Activated CD4-positive, CD25-positive, alpha-beta regulatory T cell (primary cell): ENCODE measurements around the gene DBP.
"Not testable (repeated sequence)": the region's sequence is repeated elsewhere in the genome, so short reads cannot be mapped to it uniquely, and the experiment has no call there.

Experiments used
- DNase-seq, 4 experiments: peaks; one replicate each; lab custom pipeline; 2025; lab: John Stamatoyannopoulos, UW

DBP gene

DNA sequence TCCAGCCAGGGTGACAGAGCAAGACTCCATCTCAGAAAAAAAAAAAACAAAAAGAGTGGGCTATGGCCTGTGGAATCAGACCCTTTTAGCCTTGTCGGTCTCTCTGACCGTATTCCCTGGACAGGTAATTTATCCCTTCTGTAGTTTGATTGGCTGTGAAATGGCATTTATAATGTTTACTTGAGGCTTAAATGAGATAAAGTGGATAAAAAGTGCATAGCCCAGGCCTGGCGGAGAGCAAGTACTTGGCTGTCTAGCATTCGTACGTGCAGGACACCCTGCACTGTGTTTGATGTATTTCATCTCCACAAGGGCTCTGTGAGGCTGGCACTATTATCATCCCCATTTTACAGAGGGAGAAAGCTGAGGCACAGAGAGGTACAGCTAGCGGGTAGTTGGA lies 28.6 kb upstream of the DBP start:
- DNase-seq, result no peak

DNA sequence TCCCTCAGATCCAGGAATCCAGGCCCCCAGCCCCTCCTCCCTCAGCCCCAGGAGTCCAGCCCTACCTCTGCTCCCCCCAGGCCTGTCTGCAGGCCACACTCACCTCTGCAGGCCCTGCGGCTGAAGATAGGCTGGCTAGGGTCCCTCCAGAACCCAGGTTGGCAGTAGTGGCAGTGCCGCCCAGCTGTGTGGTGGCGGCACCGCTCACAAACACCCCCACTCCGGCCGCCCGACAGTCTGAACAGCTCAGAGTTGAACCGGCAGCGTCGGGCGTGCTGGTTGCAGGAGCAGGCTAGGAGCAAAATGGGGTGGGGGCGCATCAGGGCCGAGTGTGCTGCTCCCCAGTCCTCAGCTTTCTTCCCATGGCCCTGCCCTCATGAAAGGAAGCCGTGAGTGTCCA lies 27.3 kb upstream of the DBP start:
- no peak for DNase-seq

DNA sequence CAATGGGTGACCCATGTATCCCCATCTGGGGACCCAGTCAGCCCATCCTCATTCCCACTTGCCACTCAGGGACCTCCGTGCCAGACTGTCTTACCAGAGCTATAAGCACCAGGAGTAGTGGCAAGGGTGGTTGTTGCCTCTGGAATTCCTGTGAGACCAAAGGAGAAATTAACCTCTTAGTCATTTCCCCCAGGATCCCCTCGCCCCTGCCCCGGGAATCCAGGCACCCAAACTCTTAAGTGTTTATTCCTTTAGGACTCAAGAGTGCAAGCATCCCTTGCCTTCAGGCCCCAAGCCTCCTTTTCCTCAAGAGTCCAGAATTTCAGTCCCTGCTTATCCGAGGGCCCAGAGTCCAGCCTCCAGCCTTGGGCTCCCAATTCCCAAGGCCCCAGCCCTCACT lies 26.5 kb upstream of the DBP start:
- DNase-seq, result no peak

DNA sequence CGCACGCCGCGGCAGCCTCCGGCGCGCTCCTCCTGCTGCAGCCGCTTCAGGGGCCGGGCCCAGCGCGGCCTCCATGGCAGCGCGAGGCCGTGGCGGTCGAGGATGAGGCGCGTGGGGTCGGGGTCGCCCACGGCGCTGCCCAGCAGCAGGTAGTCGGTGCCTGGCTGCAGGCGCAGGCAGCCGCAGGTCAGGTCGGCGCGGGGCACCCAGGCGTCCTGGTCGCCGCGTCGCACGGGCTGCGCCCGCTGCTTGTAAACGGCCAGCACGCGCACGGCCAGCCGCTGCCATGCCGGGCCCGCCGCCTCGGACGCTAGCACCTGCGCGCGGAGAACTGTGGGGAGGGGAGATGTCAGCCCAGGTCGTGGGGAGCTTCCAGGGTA lies 24.5 kb upstream of the DBP start:
- DNase-seq, result no peak

DNA sequence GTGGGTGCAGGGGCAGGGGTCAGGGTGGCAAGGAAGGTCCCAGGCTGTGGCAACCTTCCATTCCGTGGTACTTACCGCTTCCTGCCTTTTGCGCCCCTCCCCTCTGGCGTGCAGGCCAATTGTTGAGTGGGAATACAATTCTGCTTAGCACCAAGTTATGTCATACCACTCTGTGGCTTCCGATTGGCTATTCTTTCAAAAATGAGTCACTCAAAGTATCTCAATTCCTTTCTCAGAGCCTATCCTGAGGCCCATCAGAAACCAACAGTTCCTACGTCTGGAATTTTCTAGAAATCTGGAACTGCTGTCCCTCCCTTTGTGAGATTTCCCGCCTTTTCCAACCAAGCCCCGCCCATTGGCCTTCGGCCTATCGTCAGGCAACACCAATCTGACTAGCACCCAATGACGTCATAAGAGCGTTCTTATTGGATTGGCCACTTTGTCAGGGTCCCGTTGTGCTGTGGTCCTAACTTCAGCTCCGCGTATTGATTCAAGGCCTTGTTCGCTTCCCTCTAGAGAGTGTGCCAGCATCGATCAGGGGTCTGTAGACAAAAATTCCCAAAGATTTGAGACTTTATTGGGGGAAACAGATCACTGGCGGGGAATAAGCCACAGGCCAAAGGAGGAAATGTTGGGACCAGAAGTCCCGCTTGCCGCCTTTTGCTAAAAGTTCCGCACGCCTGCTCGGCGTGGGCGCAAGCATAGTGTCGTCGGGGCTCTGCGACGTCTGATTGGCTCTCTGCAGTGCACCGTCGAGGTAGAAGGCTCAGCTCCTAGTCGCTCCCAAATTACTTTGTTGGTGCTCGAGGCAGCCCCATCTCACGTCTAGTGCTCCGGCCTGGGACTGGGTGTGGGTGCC lies 23.9 kb upstream of the DBP start:
- peak; percentile 41 to 57 (median 54) for DNase-seq

DNA sequence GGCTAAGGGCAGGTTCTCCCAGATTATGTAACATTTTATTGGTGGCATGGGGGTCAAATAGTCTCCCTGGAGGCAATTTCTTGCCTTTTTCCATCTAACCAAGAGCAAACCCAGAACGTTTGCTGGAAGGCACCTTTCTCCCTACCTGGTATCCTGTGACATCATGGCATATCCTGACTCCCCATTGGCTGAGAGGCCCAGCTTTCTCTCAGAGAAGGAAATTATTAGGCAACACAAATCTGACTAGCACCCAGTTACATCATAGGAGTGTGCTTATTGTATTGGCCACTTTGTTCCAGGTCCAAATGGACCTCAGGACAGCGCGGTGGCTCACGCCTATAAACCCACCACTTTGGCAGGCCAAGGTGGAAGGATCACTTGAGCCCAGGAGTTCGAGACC lies 22.6 kb upstream of the DBP start:
- no peak for DNase-seq

DNA sequence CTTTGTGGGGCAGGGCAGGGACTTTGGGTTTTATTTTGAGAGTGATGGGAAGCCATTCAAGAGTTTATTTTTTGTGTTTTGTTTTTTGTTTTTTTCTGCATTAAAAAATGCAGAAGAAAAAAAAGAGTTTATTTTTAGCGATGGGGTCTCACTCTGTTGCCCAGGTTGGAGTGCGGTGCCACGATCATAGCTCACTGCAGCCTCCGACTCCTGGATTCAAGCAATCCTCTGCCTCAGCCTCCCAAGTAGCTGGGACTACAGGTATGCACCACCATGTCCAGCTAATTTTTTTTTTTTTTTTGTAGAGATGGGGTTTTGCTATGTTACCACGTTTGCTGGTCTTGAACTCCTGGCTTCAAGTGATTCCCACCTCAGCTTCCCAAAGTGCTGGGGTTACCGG lies 21.3 kb upstream of the DBP start:
- DNase-seq, result no peak

DNA sequence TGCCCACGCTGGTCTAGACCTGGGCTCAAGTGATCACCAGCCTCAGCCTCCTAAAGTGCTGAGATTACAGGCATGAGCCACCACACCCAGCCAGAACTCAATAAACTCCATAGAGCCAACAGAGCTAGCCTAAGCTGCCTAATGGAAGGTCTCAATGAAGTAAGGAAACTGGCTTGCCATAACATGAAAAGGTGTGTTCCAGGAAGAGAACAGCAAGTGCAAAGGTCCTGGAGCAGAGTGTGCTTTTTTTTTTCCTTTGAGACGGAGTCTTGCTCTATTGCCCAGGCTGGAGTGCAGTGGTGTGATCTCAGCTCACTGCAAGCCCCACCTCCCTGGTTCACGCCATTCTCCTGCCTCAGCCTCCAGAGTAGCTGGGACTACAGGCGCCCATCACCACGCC lies 20.6 kb upstream of the DBP start:
- DNase-seq, result not testable (repeated sequence)

DNA sequence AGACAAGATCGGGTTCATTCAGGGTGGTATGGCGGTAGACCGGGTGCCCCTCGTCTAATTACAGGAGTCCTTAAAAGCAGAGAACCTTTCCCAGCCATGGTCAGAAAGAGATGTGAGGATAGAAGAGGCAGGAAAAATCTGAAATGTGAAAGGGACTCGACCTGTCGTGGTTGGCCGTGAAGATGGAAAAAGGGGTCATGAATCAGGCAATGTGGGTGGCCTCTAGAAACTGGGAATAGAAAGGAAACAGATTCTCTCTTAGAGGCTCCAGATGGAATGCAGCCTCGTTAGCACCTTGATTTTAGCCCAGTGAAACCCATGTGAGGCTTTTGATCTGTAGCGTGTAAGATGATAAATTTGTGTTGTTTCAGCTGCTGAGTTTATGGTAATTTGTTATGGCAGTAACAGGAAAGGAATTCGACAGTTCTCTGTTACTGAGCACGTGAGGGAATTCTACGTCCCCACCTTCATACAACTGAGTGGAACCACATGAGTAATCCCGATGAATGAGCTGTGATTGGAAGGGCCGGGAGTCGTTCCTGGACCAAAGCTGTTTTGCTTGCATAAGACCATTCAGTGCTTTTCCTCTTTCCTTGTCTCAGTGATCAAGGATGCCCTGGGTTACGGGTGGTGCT lies 19.8 kb upstream of the DBP start:
- DNase-seq, result no peak

DNA sequence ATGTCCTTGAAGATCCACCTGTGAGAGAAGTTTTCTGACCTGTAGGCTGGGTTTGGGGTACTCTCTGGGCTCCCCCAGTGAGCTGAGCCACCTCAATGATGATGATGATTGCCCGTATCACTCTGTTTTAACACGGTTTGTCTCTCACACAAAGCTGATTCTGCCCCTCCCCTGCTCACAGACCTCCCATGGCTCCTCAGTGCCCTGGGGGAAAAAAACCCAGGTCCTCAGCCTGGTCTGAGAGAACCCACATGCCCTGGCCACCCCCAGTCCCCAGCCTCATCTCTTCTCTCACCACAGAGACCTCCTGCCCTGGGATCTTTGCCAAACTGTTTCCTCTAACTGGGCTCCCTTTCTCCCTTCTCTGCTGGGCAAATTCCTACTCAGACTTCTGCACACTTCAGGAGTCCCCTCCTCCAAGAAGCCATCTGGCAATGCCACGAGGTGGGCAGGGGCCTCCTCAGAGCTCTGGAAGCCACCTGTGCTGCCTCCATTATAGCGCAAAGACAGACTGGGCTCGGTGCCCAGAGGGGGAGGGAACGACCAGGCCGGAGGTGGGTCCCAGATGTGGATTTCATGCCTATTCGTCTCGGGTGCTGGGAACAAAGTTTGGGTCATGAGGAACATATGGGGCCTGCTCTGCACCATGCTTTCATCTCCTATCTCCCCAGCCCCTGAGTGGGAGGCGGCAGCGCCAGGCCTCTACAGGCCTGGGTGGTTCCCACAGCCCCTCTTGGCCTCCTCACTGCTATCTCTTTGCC lies 17.3 kb upstream of the DBP start:
- no peak for DNase-seq

DNA sequence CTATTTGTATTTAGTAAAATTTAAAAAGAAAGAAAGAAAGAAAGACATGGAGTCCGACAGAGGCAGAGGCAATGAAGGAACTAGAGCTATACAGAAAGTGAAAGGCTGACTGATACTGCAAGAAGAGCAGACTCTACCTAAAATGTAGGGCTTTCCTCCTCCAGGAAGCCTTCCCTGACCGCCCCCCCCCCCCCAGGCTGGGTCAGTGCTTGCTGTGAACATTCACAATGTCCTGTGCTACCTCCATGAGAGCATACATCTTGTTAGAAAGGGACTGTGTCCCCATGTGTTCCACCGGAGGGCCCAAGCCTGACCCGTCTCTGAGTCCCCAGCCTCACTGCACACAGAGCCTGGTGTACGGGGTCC lies 14.5 kb upstream of the DBP start:
- no peak for DNase-seq

DNA sequence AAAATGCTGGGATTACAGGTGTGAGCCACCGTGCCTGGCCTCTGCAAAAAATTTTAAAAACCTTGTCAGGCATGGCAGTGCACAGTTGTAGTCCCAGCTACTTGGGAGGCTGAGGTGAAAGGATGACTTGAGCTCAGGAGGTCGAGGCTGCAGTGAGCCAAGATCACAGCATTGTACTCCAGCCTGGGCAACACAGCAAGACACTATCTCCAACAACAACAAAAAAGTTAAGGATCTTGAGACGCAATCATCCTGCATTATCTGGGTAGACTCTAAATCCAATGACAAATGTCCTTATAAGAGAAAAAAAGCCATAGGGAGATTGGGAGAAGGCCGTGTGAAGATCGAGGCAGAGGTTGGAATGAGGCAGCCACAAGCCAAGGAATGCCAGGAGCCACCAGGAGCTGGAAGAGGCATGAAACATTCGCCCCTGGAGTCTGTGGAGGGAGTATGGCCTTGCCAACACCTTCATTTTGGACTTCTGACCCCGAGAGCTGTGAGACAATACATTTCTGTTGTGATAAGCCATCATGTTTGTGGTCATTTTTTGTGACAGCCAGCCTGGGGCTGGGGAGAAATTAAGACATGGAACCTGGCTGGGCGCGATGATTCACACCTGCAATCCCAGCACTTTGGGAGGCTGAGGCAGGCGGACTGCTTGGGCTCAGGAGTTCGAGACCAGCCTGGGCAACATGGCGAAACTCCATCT lies 13.9 kb upstream of the DBP start:
- DNase-seq, result no peak

DNA sequence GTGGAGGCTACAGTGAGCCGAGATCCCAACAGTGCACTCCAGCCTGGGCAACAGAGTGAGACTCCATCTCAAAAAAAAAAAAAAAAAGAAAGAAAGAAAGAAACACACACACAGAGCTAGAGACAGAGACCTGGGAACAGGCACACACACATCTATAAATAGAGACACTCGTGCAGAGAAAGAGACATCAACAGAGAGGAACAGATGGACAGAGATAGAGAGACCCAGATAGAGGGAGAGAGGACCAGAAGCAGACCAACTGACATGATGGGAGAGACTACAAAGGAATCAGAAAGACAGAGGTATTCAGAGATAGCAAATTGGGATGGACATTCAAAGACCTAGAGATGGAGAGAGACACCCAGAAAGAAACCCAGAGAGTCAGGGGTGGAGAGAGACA lies 11.0 kb upstream of the DBP start:
- DNase-seq, result no peak

DNA sequence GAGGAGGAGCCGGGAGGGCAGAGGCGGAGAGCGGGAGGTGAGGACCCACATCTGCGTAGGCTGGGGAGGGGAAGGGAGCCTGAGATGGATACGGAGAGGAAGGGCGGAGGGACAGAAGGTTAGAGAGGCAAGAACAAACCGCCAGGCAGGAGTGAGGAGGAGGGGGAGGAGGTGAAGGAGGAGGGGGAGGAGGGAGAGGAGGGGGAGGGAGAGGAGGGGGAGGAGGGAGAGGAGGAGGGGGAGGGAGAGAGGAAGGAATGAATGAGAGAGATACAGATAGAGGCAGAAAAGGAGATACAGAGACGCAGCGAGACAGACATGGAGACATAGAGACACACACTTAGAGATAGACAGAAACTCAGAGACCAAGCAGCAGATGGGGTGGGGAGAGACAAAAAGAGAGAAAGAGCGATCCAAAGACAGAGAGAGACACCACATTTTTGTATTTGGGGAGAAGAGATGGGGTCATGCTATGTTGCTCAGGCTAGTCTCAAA lies 9.6 kb upstream of the DBP start:
- no peak for DNase-seq

DNA sequence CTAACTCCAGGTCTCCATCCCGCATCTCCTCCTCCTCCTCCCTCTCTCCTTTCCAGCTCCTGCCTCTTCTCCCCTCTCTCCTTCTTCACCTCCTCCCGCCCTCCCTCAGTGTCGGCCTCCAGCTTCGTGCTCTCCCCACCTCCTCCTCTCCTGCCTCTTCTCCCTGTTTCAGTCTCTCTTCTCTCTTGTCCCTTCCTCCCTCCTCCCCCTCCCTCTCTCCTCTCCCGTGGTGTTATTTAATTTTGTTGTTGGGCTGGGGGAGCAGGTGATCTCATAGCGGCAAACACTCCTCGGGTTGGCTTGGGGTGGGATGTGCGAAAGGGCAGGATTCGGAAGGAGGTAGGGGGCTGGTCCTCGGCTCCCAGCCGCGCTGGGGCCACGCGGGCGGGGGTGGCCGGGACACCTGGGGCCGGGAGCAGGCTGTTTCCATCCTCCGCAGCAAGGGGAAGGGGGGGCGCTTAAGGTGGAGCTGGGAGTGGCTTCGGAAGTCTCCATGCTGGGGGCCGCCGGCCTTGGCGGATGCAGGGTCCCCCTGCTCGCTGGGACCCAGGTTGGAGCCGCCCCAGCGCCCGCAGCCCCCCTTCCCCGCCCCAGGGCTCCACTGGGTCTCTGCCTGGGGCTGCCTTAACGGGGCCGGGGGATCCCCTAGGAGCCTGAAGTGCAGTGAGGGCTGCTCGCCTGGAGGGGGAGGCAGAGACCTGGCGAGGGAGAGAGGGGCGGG lies 9.0 kb upstream of the DBP start, which contains the start of gene CA11:
TSS of gene CA11 (minus strand) at position 187 of the 721 bp plus-strand sequence. CDS start 555 bp downstream, outside the sequence.
- DNase-seq, result peak; percentile 77 to 87 (median 83)

DNA sequence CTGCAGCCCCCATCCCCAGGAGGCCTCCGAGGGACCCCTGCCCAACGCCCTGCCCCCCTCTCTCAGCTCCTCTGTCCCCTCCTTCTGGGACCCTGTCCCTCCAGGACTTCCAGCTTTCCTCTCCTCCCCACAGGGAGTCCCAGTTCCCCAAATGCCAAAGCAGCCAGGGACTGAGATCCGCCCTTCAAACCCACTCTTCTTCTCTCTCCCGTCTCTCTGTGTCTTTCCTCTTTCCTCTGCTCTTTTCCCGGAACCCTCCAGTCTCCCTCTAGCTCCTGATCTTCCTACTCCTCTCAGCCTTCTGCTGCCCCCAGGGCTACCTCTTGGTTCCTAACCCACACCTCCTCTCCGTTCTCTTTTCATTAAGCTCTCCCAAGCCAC lies 8.4 kb upstream of the DBP start:
- DNase-seq, result no peak

DNA sequence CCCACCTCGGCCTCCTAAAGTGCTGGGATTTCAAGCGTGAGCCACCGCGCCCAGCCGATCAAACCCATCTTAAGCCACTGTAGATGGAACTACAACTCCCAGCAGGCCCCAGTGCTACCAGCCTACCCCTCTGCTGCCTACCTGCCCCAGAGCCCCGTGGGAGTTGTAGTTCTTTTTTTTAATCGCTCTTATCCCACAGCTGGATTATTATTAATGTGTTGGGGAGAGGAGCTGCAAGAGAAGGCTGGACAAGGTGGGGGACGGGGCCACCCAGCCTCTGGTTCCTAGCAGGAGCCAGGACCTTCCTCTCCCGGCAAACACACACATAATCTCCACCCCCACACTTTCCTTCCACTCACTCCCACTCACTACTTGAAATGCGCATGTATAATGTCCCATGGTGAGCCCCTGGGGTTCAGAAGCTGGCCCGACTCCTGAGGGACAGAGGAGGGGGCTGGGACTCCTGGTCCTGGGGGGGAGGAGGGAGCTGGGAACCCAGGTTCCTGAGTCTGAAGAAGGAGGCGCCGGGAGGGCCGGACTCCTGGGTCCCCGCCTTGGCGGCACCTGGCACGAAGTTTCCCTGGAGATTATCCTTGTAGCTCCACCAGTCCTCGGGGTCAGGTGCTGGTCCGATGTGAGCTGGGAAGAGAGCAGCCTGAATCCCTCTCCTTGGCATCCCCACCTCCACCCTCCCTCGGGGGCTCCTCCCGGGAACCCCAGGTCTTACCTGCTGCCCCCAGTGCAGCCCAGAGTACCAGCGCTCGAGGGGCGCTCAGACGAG lies 7.8 kb upstream of the DBP start:
- DNase-seq, result peak; percentile 50 to 53 (median 52)

DNA sequence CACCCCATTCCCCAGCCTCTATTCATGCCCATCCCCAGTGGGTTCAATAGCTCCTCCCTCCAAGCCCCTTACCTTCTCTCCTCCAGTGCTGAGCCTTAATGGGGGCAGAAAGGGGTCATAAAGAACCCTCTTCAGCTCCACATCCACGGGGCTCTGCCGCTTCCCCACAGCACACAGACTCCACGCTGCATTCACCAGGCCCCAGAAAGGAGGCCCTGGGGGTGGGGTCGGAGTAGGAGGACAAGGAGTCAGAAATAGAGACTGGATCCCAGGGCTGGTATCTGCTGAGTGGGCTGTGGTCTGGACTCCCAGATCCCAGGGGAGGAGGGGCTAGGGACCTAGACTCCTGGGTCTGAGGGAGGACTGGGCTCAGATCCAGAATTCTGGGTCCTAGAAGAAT lies 7.2 kb upstream of the DBP start:
- no peak for DNase-seq

DNA sequence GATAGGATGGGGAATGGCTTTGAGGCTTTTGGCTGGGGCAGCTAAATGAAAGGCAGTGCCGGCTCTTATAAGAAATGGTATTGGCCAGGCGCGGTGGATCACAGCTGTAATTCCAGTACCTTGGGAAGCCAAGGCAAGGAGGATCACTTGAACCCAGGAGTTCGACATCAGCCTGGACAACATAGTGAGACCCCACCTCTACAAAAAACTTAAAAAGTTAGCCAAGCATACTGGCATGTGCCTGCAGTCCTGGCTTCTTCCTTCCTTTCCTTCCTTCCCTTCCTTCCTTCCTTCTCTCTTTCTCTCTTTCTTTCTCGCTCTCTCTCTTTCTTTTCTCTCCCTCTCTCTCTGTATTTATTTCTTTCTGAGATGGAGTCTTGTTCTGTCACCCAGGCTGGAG lies 5.7 kb upstream of the DBP start:
- DNase-seq, result no peak

DNA sequence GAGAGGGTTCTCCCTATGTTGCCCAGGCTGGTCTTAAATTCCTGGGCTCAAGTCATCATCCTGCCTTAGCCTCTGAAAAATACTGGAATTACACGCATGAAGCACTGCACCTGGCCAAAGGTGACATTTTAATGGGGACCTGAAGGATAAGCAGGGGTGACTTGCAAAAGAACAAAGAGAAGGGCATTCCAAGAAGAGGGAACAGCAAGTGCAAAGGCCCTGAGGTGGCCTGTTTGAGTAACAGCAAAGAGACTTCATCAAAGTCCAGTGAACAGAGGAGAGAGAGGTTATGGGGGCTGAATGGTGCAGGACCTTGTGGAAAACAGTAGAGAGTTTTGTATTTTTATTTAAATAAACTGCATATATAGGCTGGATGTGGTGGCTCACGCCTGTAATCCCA lies 4.7 kb upstream of the DBP start:
- DNase-seq, result no peak
